HG03097 (cell line): ENCODE results near the gene ARHGEF1.
"Not testable (repeated sequence)": the region's sequence is repeated elsewhere in the genome, so short reads cannot be mapped to it uniquely, and the experiment has no call there.

Experiments
- ATAC-seq: cut with Tn5 transposase; IDR thresholded peaks from one replicate; pipeline ENCODE4 v1.9.1; 2021; ENCODE audit not compliant: unreplicated experiment, low FRiP score

ARHGEF1 gene

GRCh38 chr19:41928754-41929535, 46.0 kb downstream of the ARHGEF1 start:
- ATAC-seq, result no peak

GRCh38 chr19:41929536-41930071, 46.6 kb downstream of the ARHGEF1 start:
- ATAC-seq, result no peak

- no peak for ATAC-seq
These were observed 47.3 kb downstream of the ARHGEF1 start for GRCh38 chr19:41930322-41930722.

GRCh38 chr19:41930926-41931592, 48.1 kb downstream of the ARHGEF1 start:
- ATAC-seq, result no peak

- ATAC-seq, result no peak
These were observed 49.3 kb downstream of the ARHGEF1 start for GRCh38 chr19:41932259-41932719.

GRCh38 chr19:41932720-41933332, 49.8 kb downstream of the ARHGEF1 start:
- ATAC-seq, result no peak

- no peak for ATAC-seq
These were observed 50.9 kb downstream of the ARHGEF1 start for GRCh38 chr19:41933693-41934426.

- no peak for ATAC-seq
These were observed 51.9 kb downstream of the ARHGEF1 start for GRCh38 chr19:41934849-41935374.

- ATAC-seq, result no peak
These were observed 52.9 kb downstream of the ARHGEF1 start for GRCh38 chr19:41935760-41936415.

GRCh38 chr19:41936416-41936850, 53.4 kb downstream of the ARHGEF1 start:
- ATAC-seq, result no peak

- ATAC-seq, result no peak
These were observed 54.0 kb downstream of the ARHGEF1 start for GRCh38 chr19:41936961-41937360.

GRCh38 chr19:41937525-41938468, 54.8 kb downstream of the ARHGEF1 start:
- no peak for ATAC-seq

GRCh38 chr19:41939209-41939608, 56.2 kb downstream of the ARHGEF1 start:
- not testable (repeated sequence) for ATAC-seq

GRCh38 chr19:41939861-41940730, 57.1 kb downstream of the ARHGEF1 start:
- ATAC-seq, result no peak

- ATAC-seq, result no peak
These were observed 57.9 kb downstream of the ARHGEF1 start for GRCh38 chr19:41940731-41941409.

GRCh38 chr19:41941410-41942202, 58.6 kb downstream of the ARHGEF1 start:
- ATAC-seq, result no peak
